MM.1S (cell line): Measurements from ENCODE around the gene RPP38.

ENCODE experiments used
- DNase-seq: peaks from one replicate; pipeline ENCODE4 v3.0.0-alpha.2; 2015
- H2AFZ ChIP-seq: fragments of 300-600 bp; sonication (generic); 2 replicates; pipeline ENCODE4 v1.6.0; 2016; ENCODE audit warnings: antibody characterized with exemption, low read length
- H3F3A ChIP-seq: fragments of 300-600 bp; sonication (generic); 2 replicates; pipeline ENCODE4 v1.6.1; 2016; ENCODE audit warnings: mild to moderate bottlenecking, antibody characterized with exemption, low read length, moderate library complexity, mixed read lengths; ENCODE audit not compliant: insufficient read depth
- H3K27ac ChIP-seq: fragments of 300-600 bp; sonication (generic); 2 replicates; pipeline ENCODE4 v1.5.1; 2016; ENCODE audit warnings: mild to moderate bottlenecking, low read length
- H3K27me3 ChIP-seq: fragments of 300-600 bp; sonication (generic); replicated peaks from 2 replicates; pipeline ENCODE4 v1.6.0; 2016; ENCODE audit warnings: low read length; ENCODE audit not compliant: insufficient read depth
- H3K36me3 ChIP-seq: fragments of 300-600 bp; sonication (generic); replicated peaks from 2 replicates; pipeline ENCODE4 v1.6.1; 2016; ENCODE audit warnings: mild to moderate bottlenecking, low read length, mixed read lengths; ENCODE audit not compliant: insufficient read depth
- H3K4me1 ChIP-seq: fragments of 300-600 bp; sonication (generic); 2 replicates; pipeline ENCODE4 v1.6.1; 2016; ENCODE audit warnings: low read length, mixed read lengths
- H3K4me2 ChIP-seq: fragments of 300-600 bp; sonication (generic); 2 replicates; pipeline ENCODE4 v1.6.0; 2016; ENCODE audit warnings: low read depth, low read length
- H3K4me3 ChIP-seq: fragments of 300-600 bp; sonication (generic); 2 replicates; pipeline ENCODE4 v1.5.1; 2016; ENCODE audit warnings: low read length, mixed read lengths
- H3K79me2 ChIP-seq: fragments of 300-600 bp; sonication (generic); 2 replicates; pipeline ENCODE4 v1.6.1; 2016; ENCODE audit warnings: mixed run types, low read length, mixed read lengths
- H3K9ac ChIP-seq: fragments of 300-600 bp; sonication (generic); 2 replicates; pipeline ENCODE4 v1.6.1; 2016; ENCODE audit warnings: low read length, mixed read lengths
- H3K9me2 ChIP-seq: fragments of 300-600 bp; sonication (generic); replicated peaks from 2 replicates; pipeline ENCODE4 v1.6.1; 2016; ENCODE audit warnings: mild to moderate bottlenecking, low read length, mixed read lengths; ENCODE audit not compliant: insufficient read depth
- H3K9me3 ChIP-seq: fragments of 300-600 bp; sonication (generic); replicated peaks from 2 replicates; pipeline ENCODE4 v1.6.1; 2016; ENCODE audit warnings: mild to moderate bottlenecking, low read length, mixed read lengths; ENCODE audit not compliant: insufficient read depth
- H4K20me1 ChIP-seq: fragments of 300-600 bp; sonication (generic); 2 replicates; pipeline ENCODE4 v1.6.1; 2016; ENCODE audit warnings: mild to moderate bottlenecking, low read length, moderate library complexity, mixed read lengths; ENCODE audit not compliant: insufficient read depth
- CTCF ChIP-seq: fragments of 300-600 bp; sonication (generic); IDR thresholded peaks from 2 replicates; pipeline ENCODE4 v1.5.1; 2016; ENCODE audit warnings: antibody characterized with exemption, low read length, mixed read lengths
- EZH2 ChIP-seq: fragments of 300-600 bp; sonication (generic); optimal IDR thresholded peaks from 2 replicates; pipeline ENCODE3; 2017; ENCODE audit warnings: low read depth, mild to moderate bottlenecking, antibody characterized with exemption, low read length, mixed read lengths
- EZH2phosphoT487 ChIP-seq: fragments of 300-600 bp; sonication (generic); IDR thresholded peaks from 2 replicates; pipeline ENCODE4 v1.6.1; 2018; ENCODE audit warnings: antibody characterized with exemption, low read length

RPP38 gene

DNA sequence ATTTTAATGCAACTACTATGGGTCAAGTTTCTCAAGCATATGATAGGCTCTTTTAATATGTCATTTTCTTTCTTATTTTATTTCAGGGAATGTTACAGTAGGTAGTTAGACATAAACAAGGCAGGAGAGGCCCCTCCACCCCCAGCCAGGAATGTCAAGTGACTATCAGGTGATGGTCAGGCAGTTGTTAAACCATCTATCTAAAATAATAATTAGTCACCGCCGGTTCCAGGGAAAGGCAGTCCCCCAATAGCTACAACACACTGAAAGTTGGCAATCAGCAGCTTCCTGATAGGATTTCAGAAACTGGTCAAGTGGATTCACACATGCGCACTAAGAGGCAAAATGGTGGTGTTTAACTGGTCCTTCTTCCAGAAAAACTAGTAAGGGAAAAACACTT is 44.1 kb upstream of the RPP38 start:
- Histone ChIP-seq H3K36me3 (no peaks in the 10 kb centered on the region), H3K9ac (no peak overlapping the region), H3K9me3 (no peaks in the 10 kb centered on the region), H4K20me1 (no peaks in the 10 kb centered on the region), H2AFZ (no peak overlapping the region), H3F3A (no peaks in the 10 kb centered on the region), H3K4me3 (no peak overlapping the region), H3K4me2 (no peak overlapping the region), H3K9me2 (no peaks in the 10 kb centered on the region), H3K27ac (no peak overlapping the region), H3K79me2 (no peaks in the 10 kb centered on the region), H3K27me3 (no peaks in the 10 kb centered on the region), H3K4me1 (no peaks in the 10 kb centered on the region)
- DNase-seq = no peak
- TF ChIP-seq EZH2 (no peak), EZH2phosphoT487 (no peak), CTCF (no peak)

DNA sequence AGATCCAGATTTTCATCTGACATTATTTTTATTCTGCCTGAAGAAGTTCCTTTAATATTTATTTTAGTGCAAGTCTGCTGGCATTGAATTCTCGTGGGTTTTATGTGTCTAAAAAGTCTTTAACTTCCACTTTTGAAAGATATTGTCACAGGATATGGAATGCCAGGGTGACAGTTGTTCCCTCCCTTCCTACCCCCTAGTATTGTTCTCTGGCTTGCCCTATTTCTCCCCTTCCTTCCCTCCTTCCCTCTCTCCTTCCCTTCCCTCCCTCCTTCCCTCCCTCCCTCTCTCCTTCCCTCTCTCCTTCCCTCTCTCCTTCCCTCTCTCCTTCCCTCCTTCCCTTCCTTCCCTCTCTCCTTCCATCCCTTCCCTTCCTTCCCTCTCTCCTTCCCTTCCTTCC is 38.5 kb upstream of the RPP38 start:
- no peak overlapping the region for H3K9ac ChIP-seq

DNA sequence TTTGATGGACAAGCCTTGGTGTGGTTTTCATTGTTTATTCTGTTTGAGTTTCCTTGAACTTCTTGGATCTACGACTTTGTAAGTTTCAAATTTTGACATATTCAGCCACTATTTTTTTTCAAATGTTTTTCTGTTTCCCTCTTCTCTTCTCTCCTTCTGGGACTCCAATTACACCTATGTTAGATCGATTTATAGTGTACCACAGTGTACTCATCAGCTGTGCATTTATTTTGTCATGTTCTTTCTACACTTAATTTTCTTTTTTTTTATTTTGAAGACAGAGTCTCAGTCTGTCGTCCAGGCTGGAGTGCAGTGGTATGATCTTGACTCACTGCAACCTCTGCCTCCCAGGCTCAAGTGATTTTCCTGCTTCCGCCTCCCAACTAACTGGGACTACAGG is 37.2 kb upstream of the RPP38 start:
- TF ChIP-seq EZH2 (no peak), CTCF (no peak), EZH2phosphoT487 (no peak)
- H3K9ac ChIP-seq = no peak overlapping the region
- H3K27me3 ChIP-seq = no peaks in the 10 kb centered on the region
- DNase-seq = no peak
- no peaks in the 10 kb centered on the region for H4K20me1 ChIP-seq
- no peaks in the 10 kb centered on the region for H3F3A ChIP-seq
- no peak overlapping the region for H2AFZ ChIP-seq
- no peak overlapping the region for H3K27ac ChIP-seq
- H3K9me3 ChIP-seq = no peaks in the 10 kb centered on the region
- H3K79me2 ChIP-seq = no peaks in the 10 kb centered on the region
- H3K9me2 ChIP-seq = no peaks in the 10 kb centered on the region
- H3K4me1 ChIP-seq = no peaks in the 10 kb centered on the region
- no peak overlapping the region for H3K4me2 ChIP-seq
- no peak overlapping the region for H3K4me3 ChIP-seq
- no peaks in the 10 kb centered on the region for H3K36me3 ChIP-seq

More for the DNA sequence above, 38.5 kb upstream of the RPP38 start:
- no peaks in the 10 kb centered on the region for H3K9me3 ChIP-seq
- H3K79me2 ChIP-seq = no peaks in the 10 kb centered on the region
- H3K9me2 ChIP-seq = no peaks in the 10 kb centered on the region
- H3F3A ChIP-seq = no peaks in the 10 kb centered on the region
- no peak overlapping the region for H3K27ac ChIP-seq
- DNase-seq = no peak
- no peak overlapping the region for H3K4me3 ChIP-seq
- no peaks in the 10 kb centered on the region for H3K27me3 ChIP-seq
- TF ChIP-seq EZH2phosphoT487 (no peak), EZH2 (no peak), CTCF (no peak)
- no peak overlapping the region for H2AFZ ChIP-seq
- H3K4me2 ChIP-seq = no peak overlapping the region
- no peaks in the 10 kb centered on the region for H3K4me1 ChIP-seq
- H3K36me3 ChIP-seq = no peaks in the 10 kb centered on the region
- H4K20me1 ChIP-seq = no peaks in the 10 kb centered on the region

- Histone ChIP-seq H3K9ac (no peak overlapping the region), H3K79me2 (no peaks in the 10 kb centered on the region), H3K27me3 (no peaks in the 10 kb centered on the region), H3K4me3 (no peak overlapping the region), H3K4me1 (no peaks in the 10 kb centered on the region), H4K20me1 (no peaks in the 10 kb centered on the region), H2AFZ (no peak overlapping the region), H3K36me3 (no peaks in the 10 kb centered on the region), H3K9me3 (no peaks in the 10 kb centered on the region), H3F3A (no peaks in the 10 kb centered on the region), H3K9me2 (no peaks in the 10 kb centered on the region), H3K27ac (no peak overlapping the region), H3K4me2 (no peak overlapping the region)
- DNase-seq = no peak
- TF ChIP-seq EZH2 (no peak), CTCF (no peak), EZH2phosphoT487 (no peak)
These were observed 36.5 kb upstream of the RPP38 start for GRCh38 chr10:15060638-15061037.
